ENCODE measurements around the gene SLCO2A1.

SLCO2A1 gene

GRCh38 chr3:133932009-133932408 is 97.7 kb downstream of the SLCO2A1 start:
- no peak overlapping the region for H3K4me3 ChIP-seq (ENCODE audit: low read length)
- TF ChIP-seq ZNF274 (IDR thresholded peaks at IDR 0.05; ENCODE audit: low read depth, low read length) = no peak

GRCh38 chr3:133931084-133931483 is 98.6 kb downstream of the SLCO2A1 start:
- no peak overlapping the region for H3K4me3 ChIP-seq (ENCODE audit: low read length)
- no peak for TF ChIP-seq ZNF274 (IDR thresholded peaks at IDR 0.05; ENCODE audit: low read depth, low read length)

- no peak for TF ChIP-seq ZNF274 (IDR thresholded peaks at IDR 0.05; ENCODE audit: low read depth, low read length)
- no peak overlapping the region for H3K4me3 ChIP-seq (ENCODE audit: low read length)
These were observed 99.3 kb downstream of the SLCO2A1 start for GRCh38 chr3:133930341-133930933.

- TF ChIP-seq ZNF274 (IDR thresholded peaks at IDR 0.05; ENCODE audit: low read depth, low read length) = no peak
- no peak overlapping the region for H3K4me3 ChIP-seq (ENCODE audit: low read length)
These were observed 100.7 kb downstream of the SLCO2A1 start for GRCh38 chr3:133928903-133929607.

GRCh38 chr3:133928136-133928893 is 101.4 kb downstream of the SLCO2A1 start:
- no peak overlapping the region; the same call in 1 of the 2 replicates for H3K4me3 ChIP-seq (ENCODE audit: low read length)
- no peak for TF ChIP-seq ZNF274 (IDR thresholded peaks at IDR 0.05; ENCODE audit: low read depth, low read length)

GRCh38 chr3:133927540-133928066 is 102.1 kb downstream of the SLCO2A1 start:
- no peak for TF ChIP-seq ZNF274 (IDR thresholded peaks at IDR 0.05; ENCODE audit: low read depth, low read length)
- H3K4me3 ChIP-seq (ENCODE audit: low read length) = peak overlapping the region; percentile 36; the same call in 1 of the 2 replicates

GRCh38 chr3:133926736-133927539 is 102.8 kb downstream of the SLCO2A1 start:
- peak overlapping the region; percentile 24; the same call in 1 of the 2 replicates for H3K4me3 ChIP-seq (ENCODE audit: low read length)
- no peak for TF ChIP-seq ZNF274 (IDR thresholded peaks at IDR 0.05; ENCODE audit: low read depth, low read length)

- H3K4me3 ChIP-seq (ENCODE audit: low read length) = no peak overlapping the region
- no peak for TF ChIP-seq ZNF274 (IDR thresholded peaks at IDR 0.05; ENCODE audit: low read depth, low read length)
These were observed 103.6 kb downstream of the SLCO2A1 start for GRCh38 chr3:133925960-133926735.

- no peak overlapping the region for H3K4me3 ChIP-seq (ENCODE audit: low read length)
- TF ChIP-seq ZNF274 (IDR thresholded peaks at IDR 0.05; ENCODE audit: low read depth, low read length) = no peak
These were observed 105.7 kb downstream of the SLCO2A1 start for GRCh38 chr3:133924041-133924440.

GRCh38 chr3:133921592-133921991 is 108.1 kb downstream of the SLCO2A1 start:
- no peak overlapping the region for H3K4me3 ChIP-seq (ENCODE audit: low read length)
- TF ChIP-seq ZNF274 (IDR thresholded peaks at IDR 0.05; ENCODE audit: low read depth, low read length) = no peak

- no peak overlapping the region for H3K4me3 ChIP-seq (ENCODE audit: low read length)
- no peak for TF ChIP-seq ZNF274 (IDR thresholded peaks at IDR 0.05; ENCODE audit: low read depth, low read length)
These were observed 112.6 kb downstream of the SLCO2A1 start for GRCh38 chr3:133917144-133917543.

- TF ChIP-seq ZNF274 (IDR thresholded peaks at IDR 0.05; ENCODE audit: low read depth, low read length) = no peak
- no peak overlapping the region for H3K4me3 ChIP-seq (ENCODE audit: low read length)
These were observed 113.8 kb downstream of the SLCO2A1 start for GRCh38 chr3:133915685-133916658.
